ENCODE data around the gene BUD31. TPM values are rescaled to one million over a fixed set of nuclear protein-coding genes. Genes with fewer than 3 reads are reported as not detected.
"Not testable (repeated sequence)": the region's sequence is repeated elsewhere in the genome, so short reads cannot be mapped to it uniquely, and the experiment has no call there.

Gene BUD31
- polyA plus RNA-seq, 4 donors = 102 to 120 (median 108) TPM

DNA sequence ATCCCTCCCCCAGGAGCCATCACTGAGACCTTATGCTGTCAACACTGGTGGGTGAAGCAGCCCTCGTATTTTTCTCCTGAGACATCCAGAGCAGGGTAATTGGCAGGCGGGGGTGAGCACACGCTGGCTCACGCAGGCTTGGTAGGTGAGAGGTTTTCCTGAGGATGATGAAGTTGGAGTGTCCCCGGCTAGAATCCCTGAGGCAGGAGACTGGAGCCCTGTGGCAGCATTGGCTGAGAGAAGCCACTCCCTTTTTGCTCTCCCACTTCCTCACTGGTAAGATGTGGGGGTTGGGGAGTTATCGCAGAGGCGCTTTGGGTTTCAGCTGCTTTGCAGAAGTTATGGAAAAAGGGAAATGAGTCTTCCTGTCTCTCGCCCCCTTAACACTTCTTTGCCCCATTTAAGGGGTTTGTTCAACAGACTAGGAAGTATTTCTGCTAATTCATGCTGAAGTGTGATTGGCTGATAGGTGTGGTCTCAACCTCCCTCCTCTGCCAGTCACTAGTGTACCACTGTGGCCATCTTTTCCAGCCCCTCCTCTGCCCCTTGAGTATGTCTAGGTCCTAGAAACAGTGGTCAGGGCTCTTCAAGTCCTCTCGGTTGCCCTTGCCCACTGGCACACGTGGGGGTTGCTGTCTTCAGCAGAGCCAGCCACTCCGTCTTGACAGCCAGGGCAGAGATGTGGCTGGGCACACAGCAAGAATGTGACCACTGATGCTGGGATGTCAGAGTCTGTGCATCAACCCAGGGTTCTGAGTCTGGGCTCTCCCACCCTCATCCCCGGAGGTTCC, 28.5 kb upstream of the BUD31 start:
- no peak for DNase-seq (ENCODE audit: low read depth in 4 of 4, low spot score in 2 of 4)

DNA sequence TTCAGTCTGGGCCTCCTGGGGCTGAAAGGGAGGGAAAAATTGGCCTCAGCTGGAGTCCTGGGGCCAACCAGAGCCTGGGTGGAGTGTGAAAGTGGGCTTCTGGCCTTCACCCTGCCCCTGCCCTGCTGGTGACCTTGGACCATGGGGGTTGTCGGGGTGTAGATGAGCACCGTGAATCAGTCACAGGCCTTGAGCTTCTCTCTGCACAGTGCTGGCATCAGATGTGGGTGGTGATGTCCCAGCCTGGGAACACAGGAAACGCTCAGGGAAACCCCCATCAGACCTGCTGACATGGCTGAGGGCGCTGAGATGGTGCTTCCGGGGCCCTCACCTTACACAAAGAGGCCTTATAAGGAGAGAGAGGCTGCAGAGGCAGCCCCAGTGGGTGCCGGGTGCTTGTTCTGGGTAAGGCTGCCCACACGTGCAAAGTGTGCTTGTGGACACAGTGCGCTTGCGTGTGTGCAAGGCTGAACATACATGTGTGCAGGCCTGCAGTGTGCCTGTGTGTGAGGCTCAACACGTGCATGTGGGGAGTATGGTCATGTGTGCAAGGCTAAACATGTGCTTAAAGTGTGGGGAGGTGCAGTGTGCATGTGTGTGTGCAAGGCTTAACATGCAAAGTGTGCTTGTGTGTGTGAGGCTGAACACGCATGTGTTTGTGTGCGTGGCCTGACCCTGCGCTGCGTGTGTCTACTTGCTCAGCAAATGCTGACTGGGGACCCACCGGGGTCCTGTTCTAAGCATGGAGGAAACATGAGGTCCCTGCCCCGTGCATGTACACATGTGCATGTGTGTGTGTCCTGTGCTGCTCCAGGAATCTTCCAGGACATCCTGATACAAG, 27.7 kb upstream of the BUD31 start:
- no peak for DNase-seq (ENCODE audit: low read depth in 4 of 4, low spot score in 2 of 4)

GRCh38 chr7:99381664-99382075, 27.1 kb upstream of the BUD31 start:
- DNase-seq (ENCODE audit: low read depth in 4 of 4, low spot score in 2 of 4) = no peak

- DNase-seq (ENCODE audit: low read depth in 4 of 4, low spot score in 2 of 4) = no peak
Measured at GRCh38 chr7:99383203-99383602, 25.6 kb upstream of the BUD31 start.

DNA sequence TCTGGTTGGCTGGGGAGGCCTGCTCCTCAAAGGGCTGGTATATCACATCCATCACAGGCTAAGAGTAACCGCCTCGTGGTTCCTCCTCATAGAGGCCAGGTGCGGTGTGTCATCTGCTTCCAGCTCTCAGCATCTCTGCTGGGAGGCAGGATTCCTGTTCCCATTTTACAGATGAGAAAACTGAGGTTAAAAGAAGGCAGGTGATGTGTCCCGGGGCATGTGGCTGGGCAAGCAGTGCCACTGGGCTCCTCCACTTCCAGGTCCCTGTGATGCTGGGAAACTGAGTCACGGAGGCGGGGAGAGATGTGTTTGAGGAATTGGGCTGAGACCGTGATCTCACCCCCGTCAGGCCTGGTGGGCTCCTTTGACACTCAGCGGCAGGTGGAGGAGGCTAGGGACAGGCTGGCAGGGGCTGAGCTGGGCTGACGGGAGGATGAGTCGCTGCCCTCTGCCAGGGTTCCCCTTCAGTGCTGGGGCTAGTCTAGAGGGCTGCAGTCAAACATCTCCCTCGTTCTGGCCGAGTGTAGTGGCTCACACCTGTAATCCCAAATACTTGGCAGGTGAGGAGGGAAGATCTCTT, 24.9 kb upstream of the BUD31 start:
- no peak for DNase-seq (ENCODE audit: low read depth in 4 of 4, low spot score in 2 of 4)

- DNase-seq (ENCODE audit: low read depth in 4 of 4, low spot score in 2 of 4) = no peak
Measured at GRCh38 chr7:99384523-99384922, 24.2 kb upstream of the BUD31 start.

- DNase-seq (ENCODE audit: low read depth in 4 of 4, low spot score in 2 of 4) = no peak
Measured at GRCh38 chr7:99385564-99385963, 23.2 kb upstream of the BUD31 start.

- no peak for DNase-seq (ENCODE audit: low read depth in 4 of 4, low spot score in 2 of 4)
Measured at GRCh38 chr7:99386584-99387238, 22.1 kb upstream of the BUD31 start.

- DNase-seq (ENCODE audit: low read depth in 4 of 4, low spot score in 2 of 4) = not testable (repeated sequence)
Measured at GRCh38 chr7:99387239-99387635, 21.5 kb upstream of the BUD31 start.

- DNase-seq (ENCODE audit: low read depth in 4 of 4, low spot score in 2 of 4) = no peak
Measured at GRCh38 chr7:99387912-99388311, 20.9 kb upstream of the BUD31 start.

- no peak for DNase-seq (ENCODE audit: low read depth in 4 of 4, low spot score in 2 of 4)
Measured at GRCh38 chr7:99389772-99390171, 19.0 kb upstream of the BUD31 start.

GRCh38 chr7:99390941-99391602, 17.7 kb upstream of the BUD31 start:
- DNase-seq (ENCODE audit: low read depth in 4 of 4, low spot score in 2 of 4) = no peak

GRCh38 chr7:99392046-99392445, 16.7 kb upstream of the BUD31 start:
- DNase-seq (ENCODE audit: low read depth in 4 of 4, low spot score in 2 of 4) = no peak

DNA sequence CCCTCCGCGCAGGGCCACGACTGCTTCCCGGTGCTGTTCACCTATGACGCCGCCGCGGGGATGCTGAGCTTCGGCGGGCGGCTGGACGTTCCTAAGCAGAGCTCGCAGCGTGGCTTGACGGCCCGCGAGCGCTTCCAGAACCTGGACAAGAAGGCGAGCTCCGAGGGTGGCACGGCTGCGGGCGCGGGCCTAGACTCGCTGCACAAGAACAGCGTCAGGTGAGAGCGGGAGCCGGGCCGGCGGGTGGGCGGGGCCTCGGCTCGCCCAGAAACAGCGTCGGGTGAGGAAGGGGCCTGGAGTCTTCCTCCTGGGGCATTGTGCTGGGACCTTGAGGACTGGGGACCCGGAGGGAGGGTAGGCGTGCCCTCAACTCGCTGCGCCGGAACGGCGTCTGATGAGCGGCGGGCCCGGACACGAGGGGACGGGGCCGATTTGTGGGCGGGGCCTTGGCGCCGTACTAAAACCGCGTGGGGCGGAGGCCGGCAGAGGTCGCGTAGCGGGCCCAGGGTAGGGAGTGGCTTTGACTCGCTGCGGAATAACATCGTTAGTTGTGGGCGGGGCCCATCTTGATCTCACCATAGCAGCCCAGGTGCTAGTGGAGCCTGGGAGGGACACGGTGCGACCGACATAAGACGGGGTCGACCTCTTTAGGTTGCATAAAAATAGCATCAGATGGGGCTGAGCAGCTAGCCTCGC, 16.0 kb upstream of the BUD31 start:
- no peak for DNase-seq (ENCODE audit: low read depth in 4 of 4, low spot score in 2 of 4)

DNA sequence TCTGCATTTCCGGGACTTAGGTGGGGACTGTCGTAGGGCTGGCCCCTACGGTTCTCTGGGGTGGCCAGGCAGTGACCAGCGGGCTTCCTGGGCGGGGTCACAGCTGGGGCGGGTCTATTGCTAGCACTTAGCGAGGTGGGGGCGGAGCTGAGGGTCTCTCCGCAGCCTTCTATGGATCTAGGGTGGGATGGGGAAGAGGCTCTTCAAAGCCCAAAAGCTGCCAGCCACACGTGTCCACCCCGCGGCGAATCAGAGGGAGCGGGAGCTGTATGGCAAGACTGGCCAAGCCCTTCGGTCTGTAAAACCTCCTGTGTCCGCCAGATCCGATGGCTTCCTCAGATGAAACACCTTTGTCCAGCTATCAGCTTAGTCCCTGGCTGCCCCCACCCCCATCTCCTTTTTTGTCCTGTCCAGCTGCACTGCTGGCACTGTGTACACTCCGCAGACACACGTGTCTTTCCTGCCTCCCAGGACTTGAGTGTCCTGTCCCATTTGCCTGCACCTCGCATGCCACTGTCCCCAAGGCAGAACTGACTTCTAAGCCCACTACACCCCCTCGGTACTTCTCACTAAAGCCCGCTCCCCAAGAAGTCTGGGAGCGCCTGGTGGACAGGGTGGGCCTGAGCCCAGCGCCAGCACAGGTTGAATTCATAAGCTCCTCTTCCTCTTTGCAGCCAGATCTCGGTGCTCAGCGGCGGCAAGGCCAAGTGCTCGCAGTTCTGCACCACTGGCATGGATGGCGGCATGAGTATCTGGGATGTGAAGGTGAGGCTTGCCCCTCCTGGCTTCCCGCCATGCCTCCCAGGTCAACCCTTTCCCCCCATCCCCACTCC, 15.2 kb upstream of the BUD31 start:
- no peak for DNase-seq (ENCODE audit: low read depth in 4 of 4, low spot score in 2 of 4)

- no peak for DNase-seq (ENCODE audit: low read depth in 4 of 4, low spot score in 2 of 4)
Measured at GRCh38 chr7:99394188-99394502, 14.6 kb upstream of the BUD31 start.

DNA sequence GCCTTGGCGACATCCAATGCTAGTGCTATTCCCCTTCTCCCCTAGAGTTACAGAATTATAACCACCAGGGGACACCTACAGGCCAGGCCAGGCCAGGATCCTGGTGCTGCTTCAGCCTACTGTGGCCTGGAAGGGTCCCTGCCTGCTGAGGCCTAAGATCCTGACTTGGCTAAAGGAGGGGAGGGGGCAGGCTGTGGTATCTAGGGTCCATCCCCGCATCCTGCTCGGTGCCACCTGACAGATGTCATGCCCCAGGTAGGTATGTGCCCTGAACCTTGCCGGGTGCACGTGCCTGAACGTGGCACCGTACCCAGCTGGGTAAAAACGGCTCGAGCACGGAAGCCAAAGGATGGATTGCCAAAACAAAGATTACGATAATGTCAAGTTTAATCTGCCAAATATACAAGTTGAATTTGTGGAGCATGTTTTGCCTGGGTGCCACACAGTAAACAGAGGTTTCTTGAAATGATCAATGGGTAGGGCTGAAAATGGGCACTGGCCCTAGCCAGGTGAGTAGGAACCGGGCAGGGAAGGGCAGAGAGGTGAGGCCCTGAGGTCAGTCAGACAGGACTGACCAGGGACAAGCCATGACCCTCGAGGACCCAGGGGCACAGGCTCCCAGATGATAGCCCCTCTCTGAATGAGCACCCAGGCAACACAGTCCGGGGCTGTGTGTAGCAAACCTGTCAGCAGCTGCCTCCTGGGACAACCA, 13.0 kb upstream of the BUD31 start:
- no peak for DNase-seq (ENCODE audit: low read depth in 4 of 4, low spot score in 2 of 4)

Data from left renal cortex interstitium (tissue), 4 donors.